ENCODE data around the gene SZT2.
A peak's percentile ranks its signal among the peaks of the same experiment; 100 is the strongest.
"Not testable (repeated sequence)": the region's sequence is repeated elsewhere in the genome, so short reads cannot be mapped to it uniquely, and the experiment has no call there.

Gene SZT2

GRCh38 chr1:43444151-43444828 is 54.6 kb downstream of the SZT2 start:
- DNase-seq, result no peak

- DNase-seq, result no peak
Observed at GRCh38 chr1:43444836-43445235, 55.1 kb downstream of the SZT2 start.

- no peak for DNase-seq
Observed at GRCh38 chr1:43445606-43446387, 56.1 kb downstream of the SZT2 start.

- DNase-seq, result no peak
Observed at GRCh38 chr1:43446388-43446740, 56.7 kb downstream of the SZT2 start.

- no peak for DNase-seq
Observed at GRCh38 chr1:43446881-43447835, 57.5 kb downstream of the SZT2 start.

- DNase-seq, result no peak
Observed at GRCh38 chr1:43447891-43448708, 58.4 kb downstream of the SZT2 start.

- DNase-seq, result no peak
Observed at GRCh38 chr1:43448955-43449707, 59.4 kb downstream of the SZT2 start.

- no peak for DNase-seq
Observed at GRCh38 chr1:43449708-43450069, 60.0 kb downstream of the SZT2 start.

- no peak for DNase-seq
Observed at GRCh38 chr1:43450251-43450941, 60.7 kb downstream of the SZT2 start.

GRCh38 chr1:43451157-43451591 is 61.5 kb downstream of the SZT2 start:
- DNase-seq, result no peak

GRCh38 chr1:43451701-43452532 is 62.2 kb downstream of the SZT2 start:
- DNase-seq, result no peak

- DNase-seq, result no peak
Observed at GRCh38 chr1:43452789-43453441, 63.2 kb downstream of the SZT2 start.

- DNase-seq, result peak; percentile 66
Observed at GRCh38 chr1:43453442-43454269, 64.0 kb downstream of the SZT2 start, which contains the start of gene HYI. Gene HYI, minus strand, starts transcription at chr1:43453931. Its CDS starts 138 bp downstream, at chr1:43453793.

GRCh38 chr1:43454270-43455011 is 64.7 kb downstream of the SZT2 start:
- peak; percentile 73 for DNase-seq

GRCh38 chr1:43455213-43455889 is 65.7 kb downstream of the SZT2 start:
- DNase-seq, result no peak

GRCh38 chr1:43458379-43458778 is 68.7 kb downstream of the SZT2 start:
- DNase-seq, result not testable (repeated sequence)

Data from CD4-positive, alpha-beta T cell treated with Interferon gamma for 1 hour (primary cell).